OCI-LY7 (cell line): Measurements from ENCODE around the gene TRAF2.

Experiments
- EZH2phosphoT487 ChIP-seq: fragments of 200-600 bp; sonication (generic); IDR thresholded peaks from 2 replicates; pipeline ENCODE4 v1.6.1; 2018; ENCODE audit warnings: low read depth, borderline replicate concordance, mild to moderate bottlenecking, mixed run types, antibody characterized with exemption, low read length, moderate library complexity, mixed read lengths
- TF ChIP-seq, protein P1 (sequence below): fragments of 200-600 bp; sonication (generic); conservative IDR thresholded peaks from 2 replicates; pipeline ENCODE4 v1.5.1; 2014; ENCODE audit warnings: mild to moderate bottlenecking, antibody characterized with exemption, low read length, moderate library complexity, mixed read lengths

DNA sequence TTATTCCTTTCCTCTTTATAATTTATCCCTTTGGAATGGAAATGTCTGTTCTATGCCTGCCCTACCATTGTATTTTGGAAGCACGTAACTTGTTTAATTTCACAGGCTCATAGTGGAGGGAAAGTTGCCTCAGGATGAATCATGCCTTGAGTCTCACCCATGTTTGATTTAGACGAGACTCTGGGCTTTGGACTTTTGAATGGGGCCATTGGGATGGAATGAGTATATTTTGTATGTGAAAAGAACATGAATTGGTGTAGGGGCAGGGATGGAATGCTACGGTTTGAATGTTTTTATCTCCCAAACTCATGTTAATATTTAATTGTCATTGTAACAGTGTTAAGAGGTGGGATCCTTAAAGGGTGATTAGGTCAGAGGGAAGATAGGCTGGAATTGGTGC, 48.0 kb downstream of the TRAF2 start:
- TF ChIP-seq, protein P1, sequence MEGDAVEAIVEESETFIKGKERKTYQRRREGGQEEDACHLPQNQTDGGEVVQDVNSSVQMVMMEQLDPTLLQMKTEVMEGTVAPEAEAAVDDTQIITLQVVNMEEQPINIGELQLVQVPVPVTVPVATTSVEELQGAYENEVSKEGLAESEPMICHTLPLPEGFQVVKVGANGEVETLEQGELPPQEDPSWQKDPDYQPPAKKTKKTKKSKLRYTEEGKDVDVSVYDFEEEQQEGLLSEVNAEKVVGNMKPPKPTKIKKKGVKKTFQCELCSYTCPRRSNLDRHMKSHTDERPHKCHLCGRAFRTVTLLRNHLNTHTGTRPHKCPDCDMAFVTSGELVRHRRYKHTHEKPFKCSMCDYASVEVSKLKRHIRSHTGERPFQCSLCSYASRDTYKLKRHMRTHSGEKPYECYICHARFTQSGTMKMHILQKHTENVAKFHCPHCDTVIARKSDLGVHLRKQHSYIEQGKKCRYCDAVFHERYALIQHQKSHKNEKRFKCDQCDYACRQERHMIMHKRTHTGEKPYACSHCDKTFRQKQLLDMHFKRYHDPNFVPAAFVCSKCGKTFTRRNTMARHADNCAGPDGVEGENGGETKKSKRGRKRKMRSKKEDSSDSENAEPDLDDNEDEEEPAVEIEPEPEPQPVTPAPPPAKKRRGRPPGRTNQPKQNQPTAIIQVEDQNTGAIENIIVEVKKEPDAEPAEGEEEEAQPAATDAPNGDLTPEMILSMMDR, result no peak
- no peak for TF ChIP-seq EZH2phosphoT487
